NCI-H345 treated with DMSO at 0.1 percent for 48 hours (cell line): ENCODE data around the gene MAP4.
"Not testable (repeated sequence)": the region's sequence is repeated elsewhere in the genome, so short reads cannot be mapped to it uniquely, and the experiment has no call there.

ENCODE experiments used
- DNase-seq: peaks from one replicate; lab custom pipeline; 2025; ENCODE audit not compliant: unreplicated experiment; lab: John Stamatoyannopoulos, UW

MAP4 gene

DNA sequence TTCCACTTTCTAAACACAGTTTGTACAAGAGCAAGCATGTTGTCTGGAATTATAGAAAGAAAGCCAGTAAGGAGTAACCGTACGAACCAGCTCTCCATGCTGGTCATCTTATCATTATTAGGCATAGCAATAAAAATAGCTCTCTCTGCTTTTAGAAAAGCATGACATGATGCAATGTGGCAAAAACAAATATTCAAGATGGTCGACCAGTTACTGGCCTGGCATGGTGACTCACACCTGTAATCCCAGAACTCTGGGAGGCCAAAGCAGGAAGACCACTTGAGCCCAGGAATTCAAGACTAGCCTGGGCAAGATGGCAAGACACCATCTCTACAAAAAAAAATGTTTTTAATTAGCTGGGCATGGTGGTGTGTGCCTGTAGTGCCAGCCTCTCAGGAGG, 2.6 kb upstream of the MAP4 start:
- DNase-seq = no peak

DNA sequence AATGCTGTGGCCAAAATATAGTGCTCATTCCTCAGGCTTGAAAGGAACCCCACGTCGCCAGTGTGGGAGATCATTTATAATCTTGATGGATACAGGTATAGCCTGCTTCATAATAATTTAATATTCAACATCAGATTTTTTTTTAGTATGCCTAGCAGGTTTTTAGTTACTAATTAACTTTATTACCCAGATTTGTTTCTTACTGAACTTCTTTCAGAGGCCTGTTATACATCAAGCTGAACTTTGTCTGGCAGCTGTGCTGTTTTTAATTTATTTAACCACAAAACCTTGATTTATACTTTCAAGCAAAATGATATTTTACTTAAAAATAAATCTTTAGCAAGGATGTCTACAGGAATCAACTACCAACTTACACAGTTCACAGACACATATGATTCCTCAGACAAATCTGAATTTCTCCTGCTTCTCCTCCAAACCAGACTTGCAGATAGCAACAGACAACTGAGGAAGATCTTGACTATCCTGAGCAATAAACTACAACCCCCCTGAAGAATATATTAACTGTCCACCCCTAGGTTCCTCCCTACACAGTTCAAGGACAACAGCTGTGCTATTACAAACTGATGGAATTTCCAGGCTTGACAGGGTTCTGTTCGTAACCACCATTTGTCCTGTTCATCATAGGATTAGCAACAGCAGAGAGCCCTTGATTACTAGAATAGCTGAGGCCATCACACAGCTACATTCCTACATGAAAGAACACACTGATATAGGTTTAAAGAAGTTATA, 610 bp downstream of the MAP4 start:
- no peak for DNase-seq

DNA sequence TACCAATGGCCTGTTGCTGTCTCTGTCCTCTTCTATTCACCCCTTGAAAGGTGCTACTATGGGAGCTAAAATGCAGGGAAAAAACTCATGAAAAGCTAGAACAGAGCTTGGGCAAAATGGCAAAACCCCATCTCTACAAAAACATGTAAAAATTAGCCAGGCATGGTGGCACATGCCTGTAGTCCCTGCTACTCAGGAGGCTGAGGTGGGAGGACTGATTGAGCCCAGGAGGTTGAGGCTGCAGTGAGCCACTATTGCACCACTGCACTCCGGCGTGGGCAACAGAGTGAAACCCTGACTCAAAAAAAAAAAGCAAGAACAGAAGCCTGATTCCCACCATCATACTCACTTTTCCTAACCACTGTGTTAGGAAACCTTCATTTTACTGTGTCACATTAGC, 1.9 kb downstream of the MAP4 start:
- DNase-seq = no peak

DNA sequence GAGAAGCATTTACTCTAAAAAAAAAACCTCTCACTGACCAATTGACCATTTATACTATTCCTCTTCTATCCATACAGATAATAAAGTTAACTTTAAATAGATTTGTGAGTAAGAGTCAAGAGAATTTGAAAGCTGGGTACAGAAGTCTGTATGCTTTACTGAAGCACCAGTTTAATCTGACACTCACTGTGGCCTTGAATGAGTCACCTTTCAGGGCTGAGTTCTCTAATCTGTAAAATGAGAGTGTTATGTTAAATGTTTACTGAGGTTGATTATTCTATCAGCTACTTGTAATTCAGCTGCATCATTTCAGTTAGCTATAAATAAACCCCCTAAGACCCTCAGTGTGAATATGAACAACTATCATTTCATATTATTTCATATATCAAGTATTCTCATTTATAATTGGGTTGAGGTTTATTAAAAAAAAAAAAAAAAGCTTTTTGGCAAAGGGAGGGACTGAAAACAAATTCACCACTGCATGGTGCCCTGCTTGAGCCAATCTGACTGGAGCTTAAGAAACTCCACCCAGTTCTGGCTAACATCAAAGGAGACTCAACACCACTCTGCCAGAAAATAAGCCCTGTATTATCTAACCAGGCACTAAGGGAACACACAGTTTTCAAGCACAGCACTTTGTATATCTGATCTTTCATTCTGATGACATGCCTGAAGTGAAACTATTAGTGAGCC, 2.8 kb downstream of the MAP4 start:
- DNase-seq = no peak

DNA sequence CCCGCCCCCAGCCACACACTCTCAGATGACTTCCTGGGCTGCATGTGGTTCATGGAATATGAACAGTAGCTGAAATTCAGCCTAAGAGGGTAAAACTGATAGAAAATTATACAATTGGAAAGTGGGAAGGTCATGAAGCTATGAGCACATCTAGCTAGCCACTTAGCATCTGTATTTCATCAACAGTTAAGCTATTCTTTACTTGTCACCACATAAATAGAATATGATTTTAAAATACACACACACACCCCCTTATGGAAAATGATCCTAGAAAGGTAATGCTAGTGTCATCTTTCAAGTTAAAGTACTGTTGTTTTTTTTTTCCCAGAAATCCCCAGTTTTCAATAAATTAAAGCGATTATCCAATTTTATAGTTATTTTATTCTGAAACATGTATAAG, 3.6 kb downstream of the MAP4 start:
- no peak for DNase-seq

DNA sequence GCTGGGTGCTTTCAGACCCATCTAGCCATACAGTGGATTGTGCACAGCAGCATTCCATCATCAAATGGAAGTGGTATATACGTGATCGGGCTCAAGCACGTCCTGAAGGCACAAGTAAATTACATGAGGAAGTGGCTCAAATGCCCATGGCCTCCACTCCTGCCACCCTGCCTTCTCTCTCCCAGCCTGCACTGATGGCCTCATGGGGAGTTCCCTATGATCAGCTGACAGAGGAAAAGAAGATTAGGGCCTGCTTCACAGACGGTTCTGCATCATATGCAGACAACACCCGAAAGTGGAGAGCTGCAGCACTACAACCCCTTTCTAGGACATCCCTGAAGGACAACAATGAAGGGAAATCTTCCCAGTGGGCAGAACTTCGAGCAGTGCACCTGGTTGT, 8.2 kb downstream of the MAP4 start:
- not testable (repeated sequence) for DNase-seq

DNA sequence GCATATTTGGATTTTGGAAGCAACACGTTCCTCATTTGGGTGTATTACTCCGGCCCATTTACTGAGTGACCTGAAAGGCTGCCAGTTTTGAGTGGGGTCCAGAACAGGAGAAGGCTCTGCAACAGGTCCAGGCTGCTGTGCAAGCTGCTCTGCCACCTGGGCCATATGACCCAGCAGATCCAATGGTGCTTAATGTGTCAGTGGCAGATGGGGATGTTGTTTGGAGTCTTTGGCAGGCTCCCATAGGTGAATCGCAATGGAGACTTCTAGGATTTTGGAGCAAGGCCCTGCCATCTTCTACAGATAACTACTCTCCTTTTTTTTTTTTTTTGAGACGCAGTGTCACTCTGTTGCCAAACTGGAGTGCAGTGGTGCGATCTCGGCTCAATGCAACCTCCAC, 8.9 kb downstream of the MAP4 start:
- not testable (repeated sequence) for DNase-seq

DNA sequence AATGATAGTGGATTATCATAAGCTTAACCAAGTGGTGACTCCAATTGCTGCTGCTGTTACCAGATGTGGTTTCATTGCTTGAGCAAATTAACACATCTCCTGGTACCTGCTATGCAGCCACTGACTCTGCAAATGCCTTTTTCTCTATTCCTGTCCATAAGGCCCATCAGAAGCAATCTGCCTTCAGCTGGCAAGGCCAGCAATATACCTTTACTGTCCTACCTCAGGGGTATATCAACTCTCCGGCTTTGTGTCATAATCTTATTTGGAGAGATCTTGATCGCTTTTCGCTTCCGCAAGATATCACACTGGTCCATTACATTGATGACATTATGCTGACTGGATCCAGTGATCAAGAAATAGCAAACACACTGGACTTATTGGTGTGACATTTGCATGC, 9.4 kb downstream of the MAP4 start:
- not testable (repeated sequence) for DNase-seq

DNA sequence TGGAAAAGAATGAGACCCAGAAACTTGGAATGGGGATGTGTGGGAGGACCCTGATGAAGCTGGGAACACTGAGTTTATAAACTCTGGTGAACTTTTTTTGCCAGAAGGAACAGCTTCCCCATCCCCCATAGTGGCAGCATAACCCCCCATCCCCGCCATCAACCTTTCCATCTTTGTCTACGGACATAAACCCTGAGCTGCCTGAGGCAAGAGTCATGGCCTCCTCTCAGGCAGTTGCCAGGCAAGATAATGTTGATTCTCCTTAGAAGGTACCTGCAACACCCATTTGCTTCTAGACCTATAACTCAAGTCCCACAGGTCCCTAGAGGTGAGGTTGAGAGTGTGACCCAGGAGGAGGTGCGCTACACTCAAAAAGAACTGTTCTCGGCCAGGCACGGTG, 11.5 kb downstream of the MAP4 start:
- DNase-seq = no peak

DNA sequence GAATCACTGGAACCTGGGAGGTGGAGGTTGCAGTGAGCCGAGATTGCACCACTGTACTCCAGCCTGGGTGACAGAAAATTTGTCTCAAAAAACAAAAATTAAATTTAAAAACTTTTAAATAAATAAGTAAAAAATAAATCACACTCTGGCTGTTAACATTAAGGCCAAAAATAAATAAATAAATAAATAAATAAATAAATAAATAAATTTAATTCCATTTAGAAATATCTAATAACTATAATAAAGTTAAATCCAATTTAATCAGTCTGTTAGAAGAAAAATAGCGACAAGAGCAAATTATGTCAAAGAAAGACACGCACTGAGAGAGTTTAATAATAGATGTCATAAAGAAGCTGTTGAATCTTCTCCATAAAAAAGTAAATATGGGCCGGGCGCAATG, 13.4 kb downstream of the MAP4 start:
- DNase-seq = no peak

DNA sequence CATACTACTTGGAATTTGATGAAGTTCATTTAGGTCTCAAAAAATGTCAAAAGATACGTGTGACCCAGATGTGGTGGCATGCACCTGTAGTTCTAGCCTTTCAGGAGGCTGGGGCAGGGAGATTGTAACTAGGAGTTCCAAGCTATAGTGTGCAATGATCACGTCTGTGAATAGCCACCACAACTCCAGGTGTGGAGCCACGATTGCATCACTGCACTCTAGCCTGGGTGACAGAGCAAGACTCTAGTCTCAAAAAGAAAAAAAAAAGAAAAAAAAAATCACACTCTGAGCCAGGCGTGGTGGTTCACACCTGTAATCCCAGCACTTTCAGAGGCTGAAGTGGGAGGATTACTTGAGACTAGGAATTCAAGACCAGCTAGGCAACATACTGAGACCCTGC, 14.2 kb downstream of the MAP4 start:
- no peak for DNase-seq

DNA sequence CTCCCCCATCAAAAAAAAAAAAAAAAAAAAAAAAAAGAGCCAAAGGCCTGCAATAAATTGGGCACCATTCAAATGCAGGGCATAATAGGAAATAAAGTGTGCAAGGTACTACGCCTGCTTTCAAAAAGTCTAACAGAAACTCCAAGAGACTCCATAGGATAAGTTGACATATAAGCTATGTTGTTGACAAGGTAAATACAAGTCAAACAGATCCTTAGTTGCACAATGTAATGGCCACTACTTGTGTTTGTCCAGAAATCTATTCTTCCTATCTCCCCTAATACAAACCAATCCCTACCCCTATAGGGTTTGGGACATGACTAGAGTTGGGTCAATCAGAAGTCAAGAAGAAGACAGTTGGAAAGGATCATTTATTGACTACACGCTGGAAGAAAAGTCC, 16.0 kb downstream of the MAP4 start:
- no peak for DNase-seq

DNA sequence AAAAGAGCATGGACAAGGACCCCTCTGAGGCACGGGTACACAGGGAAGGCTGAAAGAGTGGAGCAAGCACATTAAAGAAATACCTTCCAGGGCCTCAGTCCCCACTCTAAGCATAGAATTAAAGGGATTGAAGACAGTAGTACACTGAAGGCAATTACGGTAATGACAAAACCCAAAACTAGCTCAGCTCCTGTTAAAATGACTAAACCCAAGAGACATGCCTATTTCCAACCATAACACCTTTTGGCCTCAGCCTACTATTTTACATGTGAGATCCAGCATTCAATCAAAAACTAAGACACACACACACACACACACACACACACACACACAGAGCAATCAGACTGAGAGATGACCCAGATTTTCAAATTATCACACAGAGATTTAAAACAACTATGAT, 19.8 kb downstream of the MAP4 start:
- no peak for DNase-seq

DNA sequence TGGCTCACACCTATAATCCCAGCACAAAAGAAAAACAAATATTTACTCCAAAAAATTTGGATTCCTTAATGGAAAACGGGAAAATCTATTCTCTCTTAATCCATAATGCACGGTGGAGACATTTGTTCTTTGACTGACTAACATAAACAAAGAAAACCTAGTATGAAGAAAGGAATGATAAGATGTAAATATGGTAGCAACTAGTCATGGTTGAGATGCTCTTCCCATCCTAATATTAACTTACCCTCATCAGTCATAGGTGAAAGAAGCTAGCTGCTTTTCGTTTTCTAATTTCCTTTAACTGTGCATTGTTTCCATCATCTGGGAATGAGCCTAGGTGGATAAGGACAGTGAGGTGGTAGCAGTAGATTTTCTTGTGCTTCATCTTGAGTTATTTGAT, 22.0 kb downstream of the MAP4 start:
- no peak for DNase-seq

DNA sequence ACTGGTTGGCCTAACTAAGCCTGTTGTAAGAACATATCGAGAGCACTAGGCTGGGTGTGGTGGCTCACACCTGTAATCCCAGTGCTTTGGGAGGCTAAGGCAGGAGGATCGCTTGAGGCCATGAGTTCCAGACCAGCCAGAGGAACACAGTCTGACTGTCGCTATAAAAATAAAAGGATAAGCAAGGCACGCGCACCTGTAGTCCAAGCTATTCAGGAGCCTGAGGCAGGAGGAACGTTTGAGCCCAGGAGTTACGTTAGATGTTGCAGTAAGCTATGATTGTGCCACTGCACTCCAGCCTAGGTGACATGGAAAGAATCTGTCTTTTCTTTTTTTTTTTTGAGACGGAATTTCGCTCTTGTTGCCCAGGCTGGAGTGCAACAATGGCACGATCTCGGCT, 24.9 kb downstream of the MAP4 start:
- DNase-seq = no peak

DNA sequence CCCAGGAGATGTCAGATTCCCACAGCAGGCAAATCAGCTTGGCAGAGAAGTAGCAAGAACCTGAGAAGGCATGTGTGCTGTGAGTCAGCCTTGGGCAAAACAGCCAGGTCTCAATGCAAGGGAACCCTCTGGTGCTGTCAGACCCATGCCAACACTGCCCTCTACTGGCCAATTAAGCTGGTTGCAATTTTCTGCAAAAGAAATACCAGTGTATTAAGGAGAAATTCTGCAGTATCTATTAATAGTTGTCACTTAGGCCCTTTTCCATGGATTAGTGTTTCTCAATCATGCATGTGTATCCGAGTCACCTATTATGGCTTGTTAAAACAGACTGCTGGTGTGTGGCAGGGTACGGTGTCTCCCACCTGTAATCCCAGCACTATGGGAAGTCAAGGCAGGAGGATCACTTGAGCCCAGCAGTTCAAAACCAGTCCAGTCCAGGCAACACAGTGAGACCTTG, 26.2 kb downstream of the MAP4 start:
- DNase-seq = peak; percentile 27

DNA sequence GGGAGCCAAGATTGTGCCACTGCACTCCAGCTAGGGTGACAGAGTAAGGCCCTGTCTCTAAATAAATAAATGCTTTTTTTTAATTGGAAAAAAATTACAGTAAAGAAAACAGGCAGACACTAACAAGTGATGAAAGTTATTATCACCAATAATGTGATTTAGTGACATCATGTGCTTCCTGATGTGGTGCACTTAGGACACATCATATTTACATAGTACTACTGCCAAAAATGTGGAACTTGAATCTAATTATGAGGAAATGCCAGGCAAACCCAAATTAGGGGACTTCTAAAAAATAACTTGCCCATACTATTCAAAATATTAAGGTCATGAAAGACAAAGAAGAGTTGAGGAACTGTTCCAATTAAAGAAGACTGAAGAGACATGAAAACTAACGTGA, 30.8 kb downstream of the MAP4 start:
- no peak for DNase-seq

DNA sequence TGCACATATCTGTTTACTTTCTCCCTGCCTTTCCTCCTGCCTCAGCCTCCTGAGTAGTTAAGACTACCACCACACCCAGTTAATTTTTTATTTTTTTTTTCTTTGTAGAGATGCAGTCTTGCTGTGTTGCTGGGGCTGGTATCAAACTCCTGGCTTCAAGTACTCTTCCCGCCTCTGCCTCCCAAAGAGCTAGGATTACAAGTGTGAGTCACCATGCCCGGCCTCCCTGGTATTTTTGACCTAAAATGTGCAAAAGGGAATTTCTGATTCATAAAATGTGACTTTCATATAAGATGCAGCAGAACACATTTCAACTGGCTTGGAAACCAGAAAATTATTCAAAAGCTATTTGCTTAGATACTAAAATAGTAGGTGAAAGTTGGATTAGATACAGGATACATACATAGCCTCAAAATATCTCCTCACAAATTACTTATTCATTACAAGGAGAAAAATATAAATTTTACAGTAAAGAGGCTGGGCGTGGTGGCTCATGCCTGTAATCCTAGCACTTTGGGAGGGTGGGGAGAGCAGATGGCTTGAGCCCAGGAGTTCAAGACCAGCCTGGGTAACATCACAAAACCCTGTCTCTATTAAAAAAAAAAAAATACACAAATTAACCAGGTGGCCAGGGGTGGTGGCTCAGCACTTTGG, 32.0 kb downstream of the MAP4 start:
- no peak for DNase-seq

DNA sequence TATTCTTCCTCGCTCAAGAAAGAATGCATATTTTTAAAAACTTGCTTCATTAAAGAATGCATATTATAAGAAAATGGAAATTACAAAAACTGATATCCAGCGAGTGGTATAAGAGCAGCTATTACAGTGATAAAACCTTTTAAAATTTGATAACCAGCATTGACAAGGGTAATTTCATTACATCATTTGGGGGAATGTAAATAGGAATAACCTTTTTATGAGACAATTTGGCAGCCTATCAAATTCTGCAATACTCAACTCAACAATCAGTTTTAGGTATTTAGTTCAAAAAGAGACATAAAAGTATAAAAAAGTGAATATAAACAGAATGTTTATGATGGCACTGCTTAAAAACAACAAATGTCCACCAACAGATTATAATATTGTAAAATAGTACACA, 35.4 kb downstream of the MAP4 start:
- no peak for DNase-seq

DNA sequence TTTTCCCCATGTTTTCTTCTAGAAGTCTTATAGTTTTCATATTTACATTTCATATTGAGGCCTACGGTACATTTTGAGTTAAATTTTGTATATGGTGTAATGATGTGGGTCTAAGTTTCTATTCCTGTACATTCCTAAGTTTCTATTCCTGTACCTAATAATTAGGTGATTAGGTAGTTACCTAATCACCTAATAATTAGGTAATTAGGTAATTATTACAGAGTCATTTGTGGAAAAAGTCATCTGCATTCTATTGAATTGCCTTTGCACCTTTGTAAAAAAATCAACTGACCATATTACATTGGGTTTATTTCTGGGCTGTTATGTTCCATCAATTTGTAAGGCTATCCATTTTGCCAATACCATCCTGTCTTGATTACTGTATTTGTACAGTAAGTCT, 37.1 kb downstream of the MAP4 start:
- DNase-seq = no peak

DNA sequence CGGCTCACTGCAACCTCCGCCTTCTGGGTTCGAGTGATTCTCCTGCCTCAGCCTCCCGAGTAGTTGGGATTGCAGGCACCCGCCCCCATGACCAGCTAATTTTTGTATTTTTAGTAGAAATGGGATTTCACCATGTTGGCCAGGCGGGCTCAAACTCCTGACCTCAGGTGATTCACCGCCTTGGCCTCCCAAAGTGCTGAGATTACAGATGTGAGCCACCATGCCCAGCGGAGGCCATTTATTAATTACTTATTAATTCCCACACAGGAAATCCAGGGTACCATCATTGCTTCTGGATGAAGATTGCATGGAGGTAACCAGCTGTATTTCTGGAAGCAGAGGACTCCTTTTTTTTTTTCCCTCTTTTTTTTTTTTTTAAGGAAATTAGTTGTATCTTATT, 37.8 kb downstream of the MAP4 start:
- no peak for DNase-seq

DNA sequence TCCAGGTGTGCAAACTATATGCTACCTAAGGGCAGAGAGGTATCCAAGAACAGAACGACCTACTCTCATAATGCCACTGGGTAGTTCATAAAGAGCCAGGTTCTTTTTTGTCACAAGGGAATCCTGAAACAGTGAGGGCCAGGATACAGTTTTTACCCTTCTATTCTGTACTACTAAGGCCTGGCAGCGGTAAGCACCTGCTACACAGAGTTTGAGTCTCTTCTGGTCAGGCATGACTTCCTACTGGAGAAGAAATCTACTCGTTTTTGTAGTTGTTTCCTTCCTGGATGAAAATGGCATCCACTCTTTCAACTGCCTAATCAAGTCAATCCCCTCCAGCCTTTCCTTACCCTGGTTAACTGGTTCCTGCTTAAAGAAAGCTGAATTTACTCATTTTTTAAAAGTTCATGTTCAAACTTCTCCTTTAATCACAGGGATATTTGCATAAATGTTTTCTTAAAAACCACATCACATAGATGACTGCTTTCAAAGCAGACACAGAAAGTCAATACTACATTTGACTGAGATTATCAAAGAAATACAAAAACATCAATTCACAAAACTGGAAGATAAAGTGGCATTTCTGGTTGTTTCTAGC, 40.0 kb downstream of the MAP4 start:
- no peak for DNase-seq
